CD1c-positive myeloid dendritic cell (primary cell): ENCODE measurements around the gene CHAT.

Experiments used
- DNase-seq: peaks from one replicate; pipeline ENCODE4 v3.0.0-alpha.2; 2016; ENCODE audit errors: extremely low spot score

The CHAT gene

DNA sequence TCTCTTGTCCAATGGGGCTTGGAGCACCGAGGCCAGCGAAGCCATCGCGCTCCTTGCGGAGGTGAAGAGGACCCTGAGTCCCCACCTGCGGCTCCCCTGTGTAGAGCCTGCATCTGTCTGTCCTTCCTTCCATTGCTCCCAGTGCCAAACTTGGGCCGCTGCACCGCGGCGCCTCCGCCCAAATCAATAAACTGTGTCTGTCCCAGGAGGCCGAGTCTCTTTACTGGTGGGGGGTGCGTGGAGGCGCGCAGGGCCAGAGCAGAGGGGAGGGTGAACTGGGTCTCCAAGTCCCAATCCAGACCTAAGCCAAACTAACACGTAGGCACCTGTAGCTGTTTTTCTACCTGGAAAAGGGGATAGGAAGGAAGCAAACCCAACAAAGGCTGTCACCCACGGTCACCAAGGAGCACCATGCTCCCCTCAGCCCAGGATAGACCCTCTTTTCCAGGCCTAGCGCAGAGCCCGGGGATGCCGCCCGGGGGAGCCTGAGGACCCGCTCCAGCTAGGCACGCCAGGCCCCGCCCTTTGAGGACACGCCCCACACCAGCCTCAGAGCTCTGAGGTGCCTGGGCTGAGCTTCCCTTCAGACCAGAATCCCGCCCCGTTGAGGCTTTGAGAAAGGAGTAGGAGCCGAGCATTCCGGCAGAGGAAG is 1.2 kb upstream of the CHAT start:
- no peak for DNase-seq

GRCh38 chr10:49613165-49613881 is 514 bp upstream of the CHAT start:
- no peak for DNase-seq

- DNase-seq: no peak
Measured at GRCh38 chr10:49614242-49615198, 683 bp downstream of the CHAT start.

- no peak for DNase-seq
Measured at GRCh38 chr10:49615213-49615612, 1.4 kb downstream of the CHAT start.

DNA sequence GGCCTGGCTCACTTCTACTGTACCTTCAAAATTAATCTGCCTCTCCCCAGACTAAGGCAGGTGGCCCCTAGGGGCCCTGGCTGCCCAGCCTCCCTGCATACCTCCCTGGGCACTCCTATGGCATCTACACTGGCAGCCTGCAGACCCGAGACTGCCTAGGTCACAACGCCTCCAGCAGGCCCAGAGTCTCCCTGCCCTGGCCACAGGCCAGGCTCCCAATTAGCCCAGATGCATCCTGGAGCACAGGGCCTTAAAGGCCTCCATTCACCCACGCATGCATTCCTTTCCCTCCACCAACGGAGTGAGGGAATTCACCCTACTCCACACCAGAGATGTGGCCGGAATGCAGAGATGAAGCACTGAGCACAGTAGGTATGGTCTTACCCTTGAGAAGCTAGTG is 1.9 kb downstream of the CHAT start:
- DNase-seq: no peak

GRCh38 chr10:49616421-49617101 is 2.7 kb downstream of the CHAT start:
- no peak for DNase-seq

GRCh38 chr10:49617121-49618020 is 3.5 kb downstream of the CHAT start:
- no peak for DNase-seq

DNA sequence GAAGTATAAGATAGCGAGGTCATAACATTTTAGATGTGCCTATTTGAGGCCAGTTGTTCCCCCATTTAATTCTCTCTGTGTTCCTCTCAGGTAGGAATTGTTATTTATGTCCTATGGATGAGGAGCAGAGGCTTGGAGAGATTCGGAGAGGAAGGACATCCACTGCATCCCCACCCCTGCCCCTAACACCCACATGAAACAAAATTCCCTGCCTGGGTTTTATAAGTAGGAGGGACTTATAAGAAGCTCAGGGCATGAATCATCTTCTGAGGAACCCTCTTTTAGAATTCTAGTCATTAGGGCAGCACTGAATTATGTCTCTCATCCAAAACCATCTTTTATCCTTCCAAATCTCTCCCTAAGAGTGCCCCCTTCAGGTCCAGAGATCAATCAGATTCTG is 5.0 kb downstream of the CHAT start:
- no peak for DNase-seq

- no peak for DNase-seq
Measured at GRCh38 chr10:49619613-49620012, 5.8 kb downstream of the CHAT start.

GRCh38 chr10:49620286-49620810 is 6.5 kb downstream of the CHAT start:
- no peak for DNase-seq

- no peak for DNase-seq
Measured at GRCh38 chr10:49620841-49621378, 7.1 kb downstream of the CHAT start.

GRCh38 chr10:49621561-49621960 is 7.7 kb downstream of the CHAT start:
- no peak for DNase-seq

DNA sequence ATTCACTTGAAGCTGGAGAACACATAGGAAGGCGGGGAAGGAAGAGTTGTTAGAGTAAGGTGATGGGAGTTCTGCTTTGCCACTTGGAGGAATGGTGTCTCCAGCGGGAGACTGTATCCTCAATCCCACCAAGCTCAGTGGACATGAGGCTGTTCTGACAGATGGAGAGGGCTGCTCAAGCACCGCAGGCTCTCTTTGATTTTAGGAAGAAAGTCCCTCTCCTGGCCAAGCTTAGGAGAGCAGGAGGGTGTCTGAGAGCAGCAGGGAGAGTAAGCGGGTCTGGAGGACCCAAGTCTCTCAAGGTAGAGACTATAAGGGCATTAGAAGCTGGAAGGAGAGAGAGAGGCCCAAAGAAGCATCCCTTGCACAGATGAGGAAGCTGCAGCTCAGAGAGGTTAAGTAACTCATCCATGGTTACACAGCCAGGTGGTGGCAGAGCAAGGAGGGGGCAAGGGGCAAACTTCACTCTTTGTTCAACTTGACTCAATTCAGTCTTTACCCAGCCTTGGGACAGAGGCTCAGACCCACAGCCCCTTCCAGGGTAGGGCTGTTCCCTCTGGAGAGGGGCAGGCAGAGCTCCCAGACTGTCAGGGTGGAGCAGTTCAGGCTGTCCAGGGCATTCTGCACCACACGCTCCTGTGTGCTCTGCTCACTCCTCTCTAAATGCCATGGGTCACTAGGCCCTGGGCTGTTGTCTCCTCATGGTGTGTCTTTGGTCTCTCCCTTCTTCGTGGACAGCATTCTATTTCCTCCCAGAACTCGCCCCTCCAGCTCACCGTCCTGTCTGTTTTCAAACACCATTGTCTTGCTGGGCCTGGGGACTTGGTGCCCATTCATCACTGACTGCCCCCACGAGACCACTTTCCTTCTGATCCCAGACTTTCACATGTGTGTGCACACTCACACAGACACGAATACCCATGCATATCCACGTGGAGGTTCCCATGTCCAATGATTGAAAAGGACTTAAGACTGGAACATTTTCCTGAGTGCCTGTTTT is 8.9 kb downstream of the CHAT start:
- DNase-seq: no peak

- DNase-seq: no peak
Measured at GRCh38 chr10:49624629-49625028, 10.8 kb downstream of the CHAT start.

- no peak for DNase-seq
Measured at GRCh38 chr10:49625411-49625810, 11.6 kb downstream of the CHAT start.

GRCh38 chr10:49627038-49627437 is 13.2 kb downstream of the CHAT start:
- no peak for DNase-seq

GRCh38 chr10:49627644-49628247 is 13.9 kb downstream of the CHAT start:
- no peak for DNase-seq

GRCh38 chr10:49628599-49628998 is 14.8 kb downstream of the CHAT start:
- no peak for DNase-seq

DNA sequence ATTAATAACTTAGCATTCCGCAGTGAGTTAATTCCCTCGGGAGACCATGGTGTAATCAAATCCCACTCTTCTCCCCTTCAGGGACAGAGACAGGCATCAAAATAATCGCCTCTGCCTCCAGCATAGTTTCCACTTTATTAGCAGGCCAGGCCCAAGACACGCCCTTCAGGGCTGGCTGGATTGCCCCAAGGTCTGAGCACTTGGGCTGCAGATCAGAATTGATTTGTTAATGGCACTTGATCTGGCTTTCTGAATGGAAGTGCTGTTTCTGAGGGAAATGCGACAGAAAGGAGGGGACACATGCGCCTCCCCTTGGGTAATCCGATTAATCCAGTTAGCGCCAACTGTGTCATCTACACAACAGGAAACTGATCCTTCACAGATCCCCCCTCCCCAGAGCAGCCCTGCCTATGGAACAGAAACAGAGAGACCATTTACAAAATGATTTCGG is 15.6 kb downstream of the CHAT start:
- no peak for DNase-seq
